ENCODE measurements around the gene SIL1. TPM values are rescaled to one million over a fixed set of nuclear protein-coding genes. Genes with fewer than 3 reads are reported as not detected.

Gene SIL1
- total and polyA plus RNA-seq, 2 of the 8 experiments (the other 6 are each of a cell fraction or from before 2014, with no cell fraction given): 8.3 to 12.8 TPM

- TF ChIP-seq FOSL1 (IDR thresholded peaks at IDR 0.05; ENCODE audit: insufficient read depth, low read depth, low read length) (no peak), POLR2AphosphoS5 (IDR thresholded peaks at IDR 0.05; ENCODE audit: low read depth, low read length) (peak; percentile 48; the same call in 1 of the 2 replicates)
- no peak overlapping the region for H3K4me3 ChIP-seq (ENCODE audit: extremely low read depth in 1 of 4, insufficient read depth in 2 of 4, low read depth in 3 of 4, low read length in 4 of 4)
- H2AK5ac ChIP-seq (ENCODE audit: low read depth, low read length): no peak overlapping the region
- peaks cover 0 to 1% of the 10 kb centered on the region in 2 experiments for H4K20me1 ChIP-seq (replicated peaks in 1 of 2; ENCODE audit: control insufficient read depth in 1 of 2, insufficient read depth in 2 of 2, low read length in 2 of 2)
- H4K91ac ChIP-seq (replicated peaks; ENCODE audit: insufficient read length, low read length): no peak overlapping the region
- H3K9me3 ChIP-seq (ENCODE audit: insufficient read depth in 2 of 2, low read depth in 1 of 2, low read length in 1 of 2): no peaks in the 10 kb centered on the region
- H4K8ac ChIP-seq (ENCODE audit: extremely low read depth, insufficient read depth, low read length): no peak overlapping the region
- H2BK120ac ChIP-seq (replicated peaks; ENCODE audit: low read depth, low read length): no peak overlapping the region
- no peaks in the 10 kb centered on the region for H3K79me2 ChIP-seq (ENCODE audit: control insufficient read depth in 1 of 2, insufficient read depth in 2 of 2, low read length in 2 of 2)
- no peak overlapping the region for H2BK12ac ChIP-seq (ENCODE audit: low read depth, low read length)
- no peak overlapping the region for H2BK5ac ChIP-seq (ENCODE audit: low read depth, low read length)
- no peak overlapping the region for H3K4me2 ChIP-seq (ENCODE audit: insufficient read depth in 1 of 2, low read depth in 2 of 2, low read length in 2 of 2)
- no peak overlapping the region for H4K5ac ChIP-seq (ENCODE audit: insufficient read length, low read depth, low read length)
- no peak overlapping the region for H2AFZ ChIP-seq (ENCODE audit: low read length)
- no peak overlapping the region for H3K56ac ChIP-seq (replicated peaks; ENCODE audit: insufficient read length, low read depth, low read length)
- POLR2A ChIA-PET (ENCODE audit: partially characterized antibody): no interaction called here
- peaks cover 3% of the 10 kb centered on the region; the same call in 1 of the 2 replicates for H3K79me1 ChIP-seq (ENCODE audit: low read depth, low read length)
- H2BK15ac ChIP-seq (ENCODE audit: low read length): no peak overlapping the region
- no peak overlapping the region for H3K9ac ChIP-seq (replicated peaks in 1 of 4; ENCODE audit: extremely low read depth in 1 of 4, low read depth in 3 of 4, low read length in 3 of 4)
- no peak for FAIRE-seq
- DNase-seq (ENCODE audit: low read depth in 1 of 2, low spot score in 2 of 2): no peak
- no peaks in the 10 kb centered on the region for H3K27me3 ChIP-seq (replicated peaks in 1 of 4; ENCODE audit: control insufficient read depth in 3 of 4, extremely low read depth in 1 of 4, insufficient read depth in 3 of 4, low read length in 3 of 4)
- H3K4me1 ChIP-seq (replicated peaks in 1 of 4; ENCODE audit: control insufficient read depth in 3 of 4, insufficient read depth in 4 of 4, low read length in 3 of 4): peaks cover 0 to 17% (median 10%) of the 10 kb centered on the region in 4 experiments; a peak in 5 of 7 replicates
- H3K23ac ChIP-seq (ENCODE audit: insufficient read length): no peak overlapping the region
- CTCF ChIA-PET (ENCODE audit: partially characterized antibody): interaction anchor here (0.8 to 1.9 kb wide), 5 partner anchors 10 to 108 kb away, joined by 3 to 6 read pairs (median 5); no protein-coding TSS in a partner anchor
- no peak overlapping the region for H3K27ac ChIP-seq (ENCODE audit: low read depth, low read length)
- no peaks in the 10 kb centered on the region for H3K23me2 ChIP-seq (ENCODE audit: low read depth, low read length)
- H2BK20ac ChIP-seq (ENCODE audit: low read length): no peak overlapping the region
- no peak overlapping the region for H3K4ac ChIP-seq (replicated peaks; ENCODE audit: insufficient read length, low read depth, low read length)
- H3K14ac ChIP-seq (ENCODE audit: insufficient read length): no peak overlapping the region
- H3K36me3 ChIP-seq (ENCODE audit: control insufficient read depth in 2 of 4, insufficient read depth in 4 of 4, low read length in 3 of 4): peaks cover 29 to 62% (median 40%) of the 10 kb centered on the region in 4 experiments
- no peak overlapping the region for H3K18ac ChIP-seq (ENCODE audit: extremely low read depth, low read length)
- 96% methylated on average over 18 of the region's 18 CpGs; no CpG with 5 or more reads in 1 of the 2 experiments for WGBS, 2 experiments (ENCODE audit: extremely low coverage in 1 of 2, insufficient coverage in 1 of 2, insufficient read length in 1 of 2, insufficient replicate concordance in 2 of 2, low coverage in 1 of 2, low lambda C conversion rate in 2 of 2, missing lambda C conversion rate in 1 of 2)
Observed at GRCh38 chr5:138933522-138934290, 264.5 kb downstream of the SIL1 start.
